ENCODE data around the gene NFX1.

- TF ChIP-seq REST (IDR thresholded peaks at IDR 0.05; ENCODE audit: insufficient replicate concordance, low read depth), result no peak
- no peak for TF ChIP-seq GABPA (IDR thresholded peaks at IDR 0.05; ENCODE audit: low read depth)
- TF ChIP-seq CTCF (IDR thresholded peaks at IDR 0.05; ENCODE audit: insufficient read depth, low read length), result peak; percentile 80
Measured at GRCh38 chr9:33287087-33287490, 3.2 kb upstream of the NFX1 start.

All from HL-60 (cell line).